ENCODE data around the gene PLA2G6.

Gene PLA2G6

GRCh38 chr22:38214302-38215056 is 32.8 kb upstream of the PLA2G6 start:
- DNase-seq = peak; percentile 71

DNA sequence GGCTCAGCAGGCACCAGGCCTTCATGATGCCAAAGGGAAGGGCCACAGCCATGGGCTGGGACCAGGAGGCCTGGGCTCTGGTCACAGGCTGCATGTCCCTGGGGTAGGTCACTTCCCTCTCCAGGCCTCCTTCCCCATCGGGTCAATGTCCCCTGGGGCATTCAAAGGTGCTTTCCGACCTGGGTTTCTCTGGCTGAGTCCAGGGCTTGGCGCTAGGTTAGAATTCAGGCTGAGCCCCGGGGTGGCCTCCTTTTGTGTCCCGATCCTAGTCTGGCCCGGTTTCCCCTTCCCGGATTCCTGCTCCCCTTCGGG is 32.3 kb upstream of the PLA2G6 start:
- no peak for DNase-seq

DNA sequence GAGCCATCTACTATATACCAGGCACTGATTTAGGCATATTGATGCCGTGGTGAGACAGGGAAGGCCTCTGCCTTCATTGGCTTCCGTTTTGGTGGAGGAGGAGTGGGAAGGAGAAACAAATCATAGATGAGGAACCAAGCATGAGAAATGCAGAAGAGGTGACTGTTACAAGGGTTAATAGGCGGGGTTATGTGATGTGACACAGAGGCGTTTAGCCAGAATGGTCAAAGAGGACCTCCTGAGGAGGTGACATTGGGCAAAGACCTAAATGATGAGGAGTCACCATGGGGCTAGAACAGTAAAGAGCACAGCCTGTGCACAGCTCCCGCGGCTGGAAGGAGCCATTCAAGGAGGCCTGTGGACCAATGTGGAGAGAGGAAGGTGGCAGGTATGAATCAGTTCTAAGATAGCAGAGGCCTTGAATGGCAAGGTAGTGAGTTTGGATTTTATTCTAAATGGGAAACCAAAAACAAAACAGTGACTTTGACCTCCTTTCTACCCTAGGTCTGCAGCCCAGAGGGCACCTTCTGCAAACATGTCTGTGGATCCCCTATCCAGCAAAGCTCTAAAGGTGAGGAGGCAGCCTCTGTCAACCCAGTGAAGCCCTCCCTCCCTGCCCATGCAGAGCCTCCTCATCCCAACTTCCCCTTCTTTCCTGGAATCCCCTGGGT is 31.8 kb upstream of the PLA2G6 start:
- DNase-seq = no peak

DNA sequence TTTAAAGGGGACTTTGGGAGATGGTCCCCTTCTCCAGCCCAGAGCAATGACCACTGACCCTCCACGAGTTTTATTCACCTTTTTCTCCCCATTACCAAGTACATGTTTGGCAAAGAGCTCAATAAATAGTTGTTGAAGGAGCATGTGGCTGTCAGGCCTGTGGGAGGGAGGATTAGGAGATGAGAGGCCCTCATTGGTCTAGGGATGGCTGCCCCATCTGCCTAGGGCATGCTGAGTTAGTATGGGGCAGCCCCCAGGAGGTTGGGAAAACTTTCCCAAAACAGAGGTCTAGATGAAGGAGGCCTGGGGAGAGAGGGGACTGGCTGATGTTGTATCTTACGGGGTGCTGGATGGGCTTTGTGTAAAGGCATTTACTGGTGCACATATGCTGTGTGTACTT is 30.8 kb upstream of the PLA2G6 start:
- no peak for DNase-seq

GRCh38 chr22:38211556-38211955 is 29.9 kb upstream of the PLA2G6 start:
- no peak for DNase-seq

DNA sequence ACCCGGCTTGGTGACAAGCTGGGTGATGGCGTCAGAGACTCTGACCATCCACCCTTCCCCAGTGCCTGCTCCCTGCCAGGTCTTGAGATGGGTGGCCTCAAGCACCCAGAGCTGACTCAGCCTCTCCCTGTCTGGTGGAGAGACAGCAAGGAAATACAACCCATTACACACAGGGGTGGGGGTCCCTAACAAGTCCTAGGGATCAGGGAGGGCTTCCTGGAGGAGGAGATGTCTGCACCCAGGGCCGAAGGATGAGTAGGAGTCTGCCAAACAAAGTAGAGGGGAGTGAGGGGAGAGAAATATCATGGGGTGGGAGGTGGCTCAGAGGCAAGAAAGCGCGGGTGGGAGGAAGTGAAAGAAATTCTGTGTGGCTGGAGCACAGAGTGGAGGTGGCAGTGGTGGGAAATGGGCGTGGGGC is 26.9 kb upstream of the PLA2G6 start:
- DNase-seq = no peak

DNA sequence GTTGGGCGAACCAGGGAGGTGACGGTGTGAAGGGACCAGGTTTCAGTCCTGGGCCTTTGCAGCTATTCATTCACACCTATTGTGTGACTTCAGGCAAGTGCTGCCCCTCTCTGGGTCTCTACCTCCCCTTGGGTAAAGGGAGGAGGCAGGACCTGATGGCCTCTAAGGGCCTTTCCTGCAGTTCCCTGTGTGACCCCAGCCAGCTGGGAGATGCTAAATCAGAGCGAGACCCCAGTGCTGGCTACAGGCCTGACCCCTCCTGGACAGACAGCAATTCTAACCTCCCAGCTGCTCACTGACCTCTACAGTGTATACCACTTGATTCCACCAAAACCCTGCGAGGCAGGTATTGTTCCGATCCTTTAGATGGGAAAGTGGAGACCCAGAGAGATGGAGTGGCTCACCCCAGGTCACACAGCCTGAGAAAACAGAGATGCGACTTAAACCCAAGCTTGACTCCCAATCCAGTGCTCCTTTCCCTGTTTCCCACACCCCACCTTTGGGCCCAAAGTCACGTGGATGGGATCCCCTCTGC is 26.3 kb upstream of the PLA2G6 start:
- no peak for DNase-seq

GRCh38 chr22:38205261-38206128 is 23.9 kb upstream of the PLA2G6 start:
- DNase-seq = no peak

DNA sequence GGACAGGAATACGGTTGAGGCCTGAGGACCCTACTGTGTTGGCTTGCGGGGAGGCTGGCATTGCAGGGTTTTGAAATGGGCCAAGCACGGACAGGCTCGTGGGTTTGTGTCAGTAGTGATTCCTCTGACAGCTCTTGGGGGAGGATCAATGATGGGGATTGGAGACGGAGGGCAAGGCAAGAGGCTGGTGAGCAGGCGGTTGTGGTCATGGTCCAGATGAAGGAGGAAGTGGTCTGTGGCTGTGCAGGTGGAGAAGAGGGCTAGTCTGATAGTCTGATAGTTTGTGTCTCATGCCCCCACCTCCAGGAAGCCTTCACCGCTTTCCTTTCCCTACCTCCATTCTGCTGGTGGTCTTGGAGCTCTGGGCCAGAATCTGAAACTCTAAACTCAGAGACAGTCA is 23.2 kb upstream of the PLA2G6 start:
- DNase-seq = no peak

DNA sequence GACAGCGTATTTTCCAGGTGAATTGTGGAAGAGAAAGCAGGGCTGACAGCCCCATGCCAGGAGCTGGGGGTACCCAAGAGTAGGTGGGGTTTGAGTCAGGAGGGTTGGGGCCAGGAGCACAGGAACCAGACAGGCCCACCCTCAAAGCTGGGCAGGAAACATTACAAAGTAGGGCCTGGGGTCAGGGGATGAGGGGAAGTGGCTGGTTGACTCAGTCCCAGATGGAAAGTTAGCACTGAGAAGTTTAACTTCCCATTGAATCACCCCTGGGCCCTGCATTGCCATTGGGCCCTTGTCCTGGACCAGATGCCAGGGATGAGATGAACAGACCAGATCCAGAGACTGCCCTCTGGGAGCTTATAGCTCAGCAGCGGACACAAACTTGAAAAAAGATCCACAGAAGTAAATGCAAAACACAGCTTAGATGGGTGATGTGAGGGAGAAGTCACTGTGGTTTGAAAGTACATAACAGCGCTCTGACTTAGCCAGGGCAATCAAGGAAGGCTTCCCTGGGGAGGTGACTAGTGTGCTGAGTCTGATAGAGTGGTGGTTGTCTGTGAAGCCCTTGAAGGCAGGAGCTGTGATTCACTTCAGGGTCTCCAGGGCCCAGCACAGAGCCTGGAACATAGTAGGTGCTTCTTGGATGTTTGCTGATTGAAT is 22.4 kb upstream of the PLA2G6 start:
- DNase-seq = no peak

- no peak for DNase-seq
Observed at GRCh38 chr22:38203090-38203810, 21.6 kb upstream of the PLA2G6 start.

- peak; percentile 57 for DNase-seq
Observed at GRCh38 chr22:38202437-38203089, 20.9 kb upstream of the PLA2G6 start.

- peak; percentile 96 for DNase-seq
Observed at GRCh38 chr22:38201711-38202436, 20.2 kb upstream of the PLA2G6 start, which contains the start of gene MAFF. TSS of gene MAFF (plus strand) at chr22:38201994. CDS start at chr22:38213854, 11,860 bp downstream.

GRCh38 chr22:38201371-38201710 is 19.7 kb upstream of the PLA2G6 start:
- DNase-seq = no peak

GRCh38 chr22:38199826-38200559 is 18.4 kb upstream of the PLA2G6 start:
- DNase-seq = no peak

- DNase-seq = no peak
Observed at GRCh38 chr22:38196791-38197419, 15.3 kb upstream of the PLA2G6 start.

- no peak for DNase-seq
Observed at GRCh38 chr22:38193580-38193979, 11.9 kb upstream of the PLA2G6 start.

- DNase-seq = no peak
Observed at GRCh38 chr22:38192475-38192863, 10.8 kb upstream of the PLA2G6 start.

DNA sequence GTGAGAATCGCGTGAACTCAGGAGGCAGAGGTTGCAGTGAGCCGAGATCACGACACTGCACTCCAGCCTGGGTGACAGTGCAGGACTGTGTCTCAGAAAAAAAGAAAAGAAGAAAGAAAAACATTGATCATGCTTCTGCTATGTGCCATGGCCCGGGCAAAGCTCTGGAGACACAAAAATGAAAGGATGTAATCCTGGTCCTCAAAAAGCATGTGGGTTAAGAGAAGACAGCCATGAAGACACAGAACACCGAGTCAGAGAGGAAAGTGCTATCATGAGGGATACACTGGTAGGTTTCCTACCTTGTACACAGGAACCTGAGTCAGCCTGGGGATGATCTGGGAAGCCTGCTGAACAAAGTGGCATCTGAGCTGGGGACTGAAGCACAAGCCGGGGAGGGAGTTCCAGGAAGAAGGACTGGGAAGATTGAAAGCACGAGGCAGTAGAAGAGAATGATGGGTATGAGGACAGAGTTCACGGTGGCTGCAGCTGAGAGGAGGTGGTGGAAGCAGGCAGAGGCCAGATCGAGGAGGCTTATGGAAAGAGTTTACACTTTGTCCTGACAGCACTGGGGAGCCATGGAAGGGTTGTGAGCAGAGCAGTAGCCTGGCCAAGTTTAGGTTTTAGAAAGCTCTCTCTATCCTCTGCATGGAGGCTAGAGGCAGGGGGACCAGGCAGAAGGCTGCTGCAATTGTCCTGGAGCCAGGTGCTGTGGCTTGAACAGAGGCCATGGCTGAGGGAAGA is 10.3 kb upstream of the PLA2G6 start:
- DNase-seq = no peak

All from activated CD4-positive, alpha-beta T cell treated with anti-CD3 and anti-CD28 coated beads, Interleukin-2, amount 50 U/mL, for 16 hours (primary cell).